Measurements from ENCODE around the gene CELF4. TPM values are rescaled to one million over a fixed set of nuclear protein-coding genes. Genes with fewer than 3 reads are reported as not detected.

CELF4 gene
- total RNA-seq, 4 donors from 2014 or later: not detected

DNA sequence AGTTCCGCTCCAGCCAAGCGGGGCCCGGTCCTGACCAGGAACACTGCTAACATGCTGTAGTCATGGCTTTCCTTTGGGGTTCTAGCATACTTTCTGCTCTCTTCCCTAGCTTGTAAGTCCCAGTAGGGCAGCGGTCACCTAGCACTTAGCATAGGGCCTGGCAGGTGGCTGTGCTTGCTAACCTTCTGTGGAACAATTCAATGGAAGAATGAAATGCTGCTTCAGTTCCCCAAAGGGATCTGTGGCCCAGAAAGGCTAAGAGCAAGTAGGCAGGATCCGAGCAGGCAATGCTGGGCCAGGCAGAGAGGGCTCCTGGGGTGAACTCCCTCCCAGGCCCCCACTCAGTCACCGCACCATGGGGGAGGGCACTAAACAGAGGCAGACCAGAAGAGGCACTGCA is 266.8 kb downstream of the CELF4 start:
- Histone ChIP-seq H3K27ac (no peak overlapping the region), H3K9me3 (no peaks in the 10 kb centered on the region), H3K4me1 (peaks cover 0 to 13% (median 5%) of the 10 kb centered on the region in 4 donors), H3K4me3 (no peak overlapping the region), H3K27me3 (no peaks in the 10 kb centered on the region), H3K36me3 (no peaks in the 10 kb centered on the region)
- DNase-seq (ENCODE audit: low spot score in 2 of 2): no peak
- no peak for TF ChIP-seq EP300 (IDR thresholded peaks at IDR 0.05)
- TF ChIP-seq, protein P1, sequence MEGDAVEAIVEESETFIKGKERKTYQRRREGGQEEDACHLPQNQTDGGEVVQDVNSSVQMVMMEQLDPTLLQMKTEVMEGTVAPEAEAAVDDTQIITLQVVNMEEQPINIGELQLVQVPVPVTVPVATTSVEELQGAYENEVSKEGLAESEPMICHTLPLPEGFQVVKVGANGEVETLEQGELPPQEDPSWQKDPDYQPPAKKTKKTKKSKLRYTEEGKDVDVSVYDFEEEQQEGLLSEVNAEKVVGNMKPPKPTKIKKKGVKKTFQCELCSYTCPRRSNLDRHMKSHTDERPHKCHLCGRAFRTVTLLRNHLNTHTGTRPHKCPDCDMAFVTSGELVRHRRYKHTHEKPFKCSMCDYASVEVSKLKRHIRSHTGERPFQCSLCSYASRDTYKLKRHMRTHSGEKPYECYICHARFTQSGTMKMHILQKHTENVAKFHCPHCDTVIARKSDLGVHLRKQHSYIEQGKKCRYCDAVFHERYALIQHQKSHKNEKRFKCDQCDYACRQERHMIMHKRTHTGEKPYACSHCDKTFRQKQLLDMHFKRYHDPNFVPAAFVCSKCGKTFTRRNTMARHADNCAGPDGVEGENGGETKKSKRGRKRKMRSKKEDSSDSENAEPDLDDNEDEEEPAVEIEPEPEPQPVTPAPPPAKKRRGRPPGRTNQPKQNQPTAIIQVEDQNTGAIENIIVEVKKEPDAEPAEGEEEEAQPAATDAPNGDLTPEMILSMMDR (IDR thresholded peaks at IDR 0.05): no peak
- 75 to 77% methylated on average over 6 of the region's 6 CpGs for WGBS, 2 donors

GRCh38 chr18:37297106-37297505 is 268.5 kb downstream of the CELF4 start:
- no peaks in the 10 kb centered on the region for H3K36me3 ChIP-seq
- H3K27me3 ChIP-seq: no peaks in the 10 kb centered on the region
- TF ChIP-seq, protein P1 (IDR thresholded peaks at IDR 0.05): no peak
- TF ChIP-seq POLR2A (IDR thresholded peaks at IDR 0.05): no peak
- H3K9me3 ChIP-seq: no peaks in the 10 kb centered on the region
- H3K4me1 ChIP-seq: peaks cover 0 to 13% (median 5%) of the 10 kb centered on the region in 4 donors
- no peak overlapping the region for H3K4me3 ChIP-seq
- no peak for DNase-seq (ENCODE audit: low spot score in 2 of 2)
- no peak overlapping the region for H3K27ac ChIP-seq
- 72% methylated on average over 6 of the region's 6 CpGs for WGBS, 2 donors

DNA sequence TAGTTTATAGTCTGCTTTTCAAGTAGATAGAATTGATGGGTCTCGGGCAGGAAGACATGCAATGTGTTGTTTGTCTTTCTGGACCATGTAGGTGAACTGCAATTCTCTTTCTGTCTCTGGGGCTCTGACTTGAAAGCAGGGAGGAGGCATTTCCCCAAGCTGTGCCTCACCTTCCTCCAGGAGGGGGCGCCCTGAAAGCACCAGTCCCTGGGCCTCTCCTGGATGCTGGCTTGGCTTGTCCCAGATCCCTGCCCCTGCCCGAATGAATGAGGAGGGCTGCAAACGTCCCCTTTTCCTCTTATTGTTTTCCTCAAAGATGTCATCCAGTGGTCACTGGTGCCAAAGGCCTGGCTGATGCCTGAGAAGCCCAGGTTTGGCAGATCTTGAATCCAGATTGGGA is 270.6 kb downstream of the CELF4 start:
- TF ChIP-seq, protein P1 (IDR thresholded peaks at IDR 0.05): no peak
- WGBS, 2 donors: 24 to 27% methylated on average over 4 of the region's 4 CpGs

DNA sequence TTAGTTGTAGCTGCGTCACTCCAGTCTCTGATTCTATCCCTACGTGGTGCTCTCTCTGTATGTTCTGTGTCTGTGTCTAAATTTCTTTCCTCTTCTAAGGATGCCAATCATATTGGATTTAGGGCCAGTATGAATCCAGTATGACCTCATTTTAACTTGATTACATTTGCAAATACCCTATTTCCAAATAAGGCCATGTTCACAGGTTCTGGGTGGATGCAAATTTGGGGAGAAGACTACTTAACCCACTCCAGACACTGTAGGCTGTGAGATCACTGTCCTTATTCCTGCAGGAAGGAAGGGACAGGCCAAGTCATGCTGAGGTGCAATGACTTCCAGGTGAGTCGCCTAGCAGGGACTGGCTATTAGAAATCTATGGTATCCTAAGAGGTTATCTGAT is 272.2 kb downstream of the CELF4 start:
- Histone ChIP-seq H3K27ac (no peak overlapping the region), H3K4me3 (no peak overlapping the region), H3K9me3 (no peaks in the 10 kb centered on the region), H3K27me3 (no peaks in the 10 kb centered on the region), H3K4me1 (no peaks in the 10 kb centered on the region), H3K36me3 (no peaks in the 10 kb centered on the region)
- DNase-seq (ENCODE audit: low spot score in 2 of 2): no peak
- 79 to 82% methylated on average over 3 of the region's 3 CpGs for WGBS, 2 donors
- TF ChIP-seq POLR2A (IDR thresholded peaks at IDR 0.05): no peak
- TF ChIP-seq, protein P1 (IDR thresholded peaks at IDR 0.05): no peak

More for the DNA sequence above, 270.6 kb downstream of the CELF4 start:
- Histone ChIP-seq H3K27me3 (no peaks in the 10 kb centered on the region), H3K27ac (no peak overlapping the region), H3K4me1 (peaks cover 0 to 10% (median 4%) of the 10 kb centered on the region in 4 donors), H3K9me3 (no peaks in the 10 kb centered on the region), H3K4me3 (no peak overlapping the region), H3K36me3 (no peaks in the 10 kb centered on the region)
- DNase-seq (ENCODE audit: low spot score in 2 of 2): no peak

DNA sequence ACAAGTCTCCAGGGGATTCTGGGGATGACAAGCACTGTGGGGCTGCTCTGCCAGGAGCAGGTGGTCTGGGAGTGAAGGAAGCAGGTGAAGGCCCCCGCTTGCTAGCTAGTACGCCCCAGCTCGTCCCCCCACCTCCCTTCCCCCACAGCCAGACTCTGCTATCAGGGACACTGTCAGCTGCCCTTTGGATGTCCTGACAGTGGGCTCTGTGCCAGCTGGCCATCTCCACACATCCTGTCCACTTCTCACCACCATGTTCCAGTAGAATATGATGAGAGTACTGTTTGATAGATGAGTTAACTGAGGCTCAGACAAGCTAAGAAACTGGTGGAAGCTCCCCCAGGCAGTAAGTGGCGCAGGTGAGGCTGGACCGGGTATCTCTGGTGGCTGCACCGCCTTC is 276.2 kb downstream of the CELF4 start:
- Histone ChIP-seq H3K27ac (no peak overlapping the region), H3K4me1 (no peaks in the 10 kb centered on the region), H3K36me3 (no peaks in the 10 kb centered on the region), H3K27me3 (no peaks in the 10 kb centered on the region), H3K9me3 (no peaks in the 10 kb centered on the region), H3K4me3 (no peak overlapping the region)
- no peak for DNase-seq (ENCODE audit: low spot score in 2 of 2)
- TF ChIP-seq, protein P1 (IDR thresholded peaks at IDR 0.05): no peak
- no peak for TF ChIP-seq POLR2A (IDR thresholded peaks at IDR 0.05)
- no peak for TF ChIP-seq EP300 (IDR thresholded peaks at IDR 0.05)
- WGBS, 2 donors: 80 to 81% methylated on average over 5 to 6 of the region's 6 CpGs
